PC-3 (cell line): Measurements from ENCODE around the gene BBS2. TPM values are rescaled to one million over a fixed set of nuclear protein-coding genes. Genes with fewer than 3 reads are reported as not detected.

Source experiments
- ATAC-seq: fragments of 200-7000 bp; cut with Tn5 transposase; 2 replicates; pipeline ENCODE4 v1.9.1; 2020; ENCODE audit warnings: mild to moderate bottlenecking, moderate library complexity
- BruUV-seq: library from RNA; stranded (reverse); fragments of 400-500 nt; replicated peaks from 2 replicates; lab custom pipeline; 2021; lab: Mats Ljungman, UMichigan
- CTCF ChIA-PET: fragments of 300-600 bp; sonication (Branson Sonifier 250); formaldehyde crosslinking; loops from one replicate; lab custom pipeline; 2022; ENCODE audit warnings: antibody characterized with exemption; lab: Charles Lee
- POLR2A ChIA-PET: fragments of 300-600 bp; sonication (Branson Sonifier 250); formaldehyde crosslinking; loops from one replicate; lab custom pipeline; 2022; ENCODE audit warnings: antibody characterized with exemption; ENCODE audit not compliant: unreplicated experiment; lab: Charles Lee
- DNase-seq: peaks from one replicate; pipeline ENCODE4 v3.0.0-alpha.2; 2015
- H2AFZ ChIP-seq: fragments of 300-600 bp; sonication (generic); 2 replicates; pipeline ENCODE4 v1.6.0; 2016; ENCODE audit warnings: antibody characterized with exemption, low read length
- H3F3A ChIP-seq: fragments of 300-600 bp; sonication (generic); one replicate; pipeline ENCODE4 v1.6.0; 2017; ENCODE audit warnings: antibody characterized with exemption, low read length, control low read depth, mild to moderate bottlenecking; ENCODE audit not compliant: unreplicated experiment
- H3K27ac ChIP-seq: fragments of 300-600 bp; sonication (generic); 2 replicates; pipeline ENCODE4 v1.5.1; 2016; ENCODE audit warnings: mild to moderate bottlenecking, low read length
- H3K27me3 ChIP-seq: fragments of 300-600 bp; sonication (generic); 2 replicates; pipeline ENCODE4 v1.6.1; 2016; ENCODE audit warnings: low read length, mixed read lengths
- H3K36me3 ChIP-seq: fragments of 300-600 bp; sonication (generic); 2 replicates; pipeline ENCODE4 v1.6.1; 2016; ENCODE audit warnings: low read depth, mixed run types, low read length, mixed read lengths
- H3K4me1 ChIP-seq: fragments of 300-600 bp; sonication (generic); 2 replicates; pipeline ENCODE4 v1.5.1; 2016; ENCODE audit warnings: low read length; ENCODE audit not compliant: insufficient read depth
- H3K4me2 ChIP-seq: fragments of 300-600 bp; sonication (generic); 2 replicates; pipeline ENCODE4 v1.6.0; 2016; ENCODE audit warnings: low read length
- H3K4me3 ChIP-seq: fragments of 300-600 bp; sonication (generic); 2 replicates; pipeline ENCODE4 v1.5.1; 2016; ENCODE audit warnings: mild to moderate bottlenecking, low read length, mixed read lengths
- H3K79me2 ChIP-seq: fragments of 300-600 bp; sonication (generic); 2 replicates; pipeline ENCODE4 v1.6.1; 2017; ENCODE audit warnings: low read length, mixed read lengths
- H3K9ac ChIP-seq: fragments of 300-600 bp; sonication (generic); 2 replicates; pipeline ENCODE4 v1.6.0; 2016; ENCODE audit warnings: mild to moderate bottlenecking, low read length
- H3K9me2 ChIP-seq: fragments of 300-600 bp; sonication (generic); replicated peaks from 2 replicates; pipeline ENCODE4 v1.6.1; 2016; ENCODE audit warnings: mixed run types, low read length, mixed read lengths
- H3K9me3 ChIP-seq: fragments of 300-600 bp; sonication (generic); 2 replicates; pipeline ENCODE4 v1.6.1; 2016; ENCODE audit warnings: low read length, mixed read lengths
- H4K20me1 ChIP-seq: fragments of 300-600 bp; sonication (generic); 2 replicates; pipeline ENCODE4 v1.6.1; 2016; ENCODE audit warnings: low read length, mixed read lengths
- CTCF ChIP-seq: fragments of 300-600 bp; sonication (generic); conservative IDR thresholded peaks from 2 replicates; pipeline ENCODE4 v1.5.1; 2017; ENCODE audit warnings: antibody characterized with exemption, low read depth, mild to moderate bottlenecking, low read length
- EZH2 ChIP-seq: fragments of 300-600 bp; sonication (generic); IDR thresholded peaks from one replicate; pipeline ENCODE4 v1.6.1; 2017; ENCODE audit warnings: antibody characterized with exemption, mild to moderate bottlenecking, low read length; ENCODE audit not compliant: unreplicated experiment
- EZH2phosphoT487 ChIP-seq: fragments of 300-600 bp; sonication (generic); IDR thresholded peaks from 2 replicates; pipeline ENCODE4 v1.6.1; 2018; ENCODE audit warnings: mild to moderate bottlenecking, antibody characterized with exemption, low read length, borderline replicate concordance
- intact Hi-C: fragments of 100-400 bp; cut with micrococcal nuclease; formaldehyde crosslinking; loops from 2 replicates; pipeline ENCODE4 v1.9.0; 2023
- total RNA-seq: library from RNA; depleted of rRNA; stranded (reverse); fragments of >200 nt; gene quantifications from 2 replicates; pipeline ENCODE4 v1.2.3, GENCODE V29; 2014

Gene BBS2
- total RNA-seq, 1 experiment from 2014 or later: 19.2 TPM

- no peak overlapping the region for H3K27ac ChIP-seq
- no peak overlapping the region for H3K9ac ChIP-seq
- no peak overlapping the region for H3K4me3 ChIP-seq
- no peak overlapping the region for H3K4me2 ChIP-seq
- DNase-seq (no peak), ATAC-seq (no peak)
- no peaks in the 10 kb centered on the region for H3K9me2 ChIP-seq
- POLR2A ChIA-PET: no interaction called here
- peaks cover 55% of the 10 kb centered on the region for H3K36me3 ChIP-seq
- H3K27me3 ChIP-seq: no peaks in the 10 kb centered on the region
- CTCF ChIA-PET: interaction anchor here (0.6 kb wide), 1 partner anchor 125 kb away, joined by 4 read pairs; no protein-coding TSS in a partner anchor
- H3F3A ChIP-seq: no peaks in the 10 kb centered on the region
- TF ChIP-seq CTCF (no peak), EZH2 (no peak), EZH2phosphoT487 (no peak)
- BruUV-seq: no TSS peak
- H4K20me1 ChIP-seq: peaks cover 4% of the 10 kb centered on the region; the same call in 1 of the 2 replicates
- H3K79me2 ChIP-seq: no peaks in the 10 kb centered on the region
- H3K4me1 ChIP-seq: peaks cover 18% of the 10 kb centered on the region
- H3K9me3 ChIP-seq: no peaks in the 10 kb centered on the region
- no peak overlapping the region for H2AFZ ChIP-seq
- intact Hi-C loops: no loop called here
These were observed 44.6 kb downstream of the BBS2 start for GRCh38 chr16:56475201-56475600.

- no TSS peak for BruUV-seq
- CTCF ChIA-PET: no interaction called here
- Histone ChIP-seq H3K9me2 (no peaks in the 10 kb centered on the region), H3F3A (peaks cover 5% of the 10 kb centered on the region), H4K20me1 (peaks cover 4% of the 10 kb centered on the region; the same call in 1 of the 2 replicates), H3K9ac (no peak overlapping the region), H3K79me2 (no peaks in the 10 kb centered on the region), H3K36me3 (peaks cover 54% of the 10 kb centered on the region), H3K9me3 (no peaks in the 10 kb centered on the region), H3K4me3 (peak overlapping the region; percentile 42; the same call in 1 of the 2 replicates), H3K4me2 (peak overlapping the region; percentile 70), H3K27me3 (no peaks in the 10 kb centered on the region), H3K27ac (peak overlapping the region; percentile 57), H2AFZ (no peak overlapping the region), H3K4me1 (peaks cover 22% of the 10 kb centered on the region)
- intact Hi-C loops: no loop called here
- DNase-seq (no peak), ATAC-seq (no peak)
- POLR2A ChIA-PET: no interaction called here
- no peak for TF ChIP-seq CTCF
- no peak for TF ChIP-seq EZH2
- TF ChIP-seq EZH2phosphoT487: no peak
These were observed 49.2 kb downstream of the BBS2 start for GRCh38 chr16:56470666-56471065.

GRCh38 chr16:56470232-56470631, 49.6 kb downstream of the BBS2 start:
- Histone ChIP-seq H3K4me3 (peak overlapping the region; percentile 42; the same call in 1 of the 2 replicates), H4K20me1 (peaks cover 4% of the 10 kb centered on the region; the same call in 1 of the 2 replicates), H3K9me2 (no peaks in the 10 kb centered on the region), H3K4me2 (peak overlapping the region; percentile 70), H3K9ac (no peak overlapping the region), H3K79me2 (no peaks in the 10 kb centered on the region), H3K4me1 (peaks cover 22% of the 10 kb centered on the region), H2AFZ (no peak overlapping the region), H3K27me3 (no peaks in the 10 kb centered on the region), H3F3A (peaks cover 5% of the 10 kb centered on the region), H3K9me3 (no peaks in the 10 kb centered on the region), H3K36me3 (peaks cover 52% of the 10 kb centered on the region), H3K27ac (peak overlapping the region; percentile 66)
- TF ChIP-seq EZH2phosphoT487 (no peak), CTCF (no peak), EZH2 (no peak)
- intact Hi-C loops: no loop called here
- ChIA-PET CTCF (no interaction called here), POLR2A (no interaction called here)
- DNase-seq (peak; percentile 89), ATAC-seq (peak; percentile 88)
- BruUV-seq: no TSS peak
